Measurements from ENCODE around the gene FAM89B. TPM values are rescaled to one million over a fixed set of nuclear protein-coding genes. Genes with fewer than 3 reads are reported as not detected.

FAM89B gene
- total RNA-seq, 2 donors from 2014 or later: 38.0 to 71.5 TPM

DNA sequence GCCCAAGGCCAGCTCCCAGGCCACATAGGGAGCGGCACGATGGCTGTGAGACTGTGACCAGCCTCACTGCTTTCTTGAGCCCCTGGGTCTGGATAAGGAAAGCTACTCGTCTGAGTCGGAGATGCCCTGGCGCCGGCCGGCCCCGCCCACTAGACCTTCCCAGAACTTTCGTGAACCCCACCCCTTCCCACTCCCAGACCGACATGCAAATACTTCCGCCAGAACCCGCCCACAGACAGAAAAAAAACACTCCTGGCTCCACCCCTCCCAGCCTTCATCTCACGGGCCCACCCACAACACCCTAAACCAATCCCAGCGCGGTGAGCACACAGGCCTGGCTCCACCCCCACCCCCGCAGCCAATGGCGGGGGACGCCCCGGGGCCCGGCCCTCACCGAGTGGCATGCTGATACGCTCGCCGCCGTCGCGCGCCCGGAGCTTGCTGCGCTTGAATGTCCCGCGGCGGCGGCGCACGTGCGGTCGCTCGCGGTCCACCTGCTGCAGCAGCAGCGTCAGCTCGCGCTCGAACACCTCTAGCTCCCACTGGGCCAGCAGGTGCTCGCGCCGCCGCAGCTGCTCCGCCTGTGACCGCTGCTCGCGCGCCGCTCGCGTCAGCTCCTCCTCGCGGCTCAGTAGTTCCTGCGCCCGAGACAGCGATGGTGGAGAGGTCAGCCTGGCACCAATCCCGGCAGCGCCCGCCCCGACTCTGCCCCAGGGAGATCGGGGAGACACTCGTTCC lies 34.7 kb downstream of the FAM89B start:
- DNase-seq (ENCODE audit: low spot score) (no peak), ATAC-seq (peak in 1 of 2 donors; percentile 46)
- Mint-ChIP-seq H3K27ac (no peak overlapping the region), H3K36me3 (no peaks in the 10 kb centered on the region), H3K4me1 (ENCODE audit: low read depth in 2 of 2) (peaks cover 20% of the 10 kb centered on the region in 2 donors), H3K4me3 (no peak overlapping the region), H3K27me3 (no peaks in the 10 kb centered on the region), H3K9me3 (no peaks in the 10 kb centered on the region)

GRCh38 chr11:65607614-65608426 lies 35.5 kb downstream of the FAM89B start:
- peaks cover 4% of the 10 kb centered on the region for H3K36me3 Mint-ChIP-seq
- ATAC-seq: no peak
- H3K4me1 Mint-ChIP-seq (ENCODE audit: low read depth in 2 of 2): peaks cover 25 to 26% of the 10 kb centered on the region in 2 donors
- no peak overlapping the region for H3K4me3 Mint-ChIP-seq
- DNase-seq (ENCODE audit: low spot score): no peak
- H3K27ac Mint-ChIP-seq: no peak overlapping the region
- no peaks in the 10 kb centered on the region for H3K9me3 Mint-ChIP-seq
- no peaks in the 10 kb centered on the region for H3K27me3 Mint-ChIP-seq

- Mint-ChIP-seq H3K27me3 (no peaks in the 10 kb centered on the region), H3K9me3 (no peaks in the 10 kb centered on the region), H3K27ac (peak overlapping the region; percentile 57 to 89), H3K4me1 (ENCODE audit: low read depth in 2 of 2) (peaks cover 26 to 33% of the 10 kb centered on the region in 2 donors), H3K36me3 (peaks cover 4% of the 10 kb centered on the region), H3K4me3 (peak overlapping the region; percentile 1)
- ATAC-seq (no peak), DNase-seq (ENCODE audit: low spot score) (no peak)
Measured at GRCh38 chr11:65609229-65609628, 36.9 kb downstream of the FAM89B start.

- DNase-seq (ENCODE audit: low spot score) (no peak), ATAC-seq (no peak)
- no peaks in the 10 kb centered on the region for H3K9me3 Mint-ChIP-seq
- peak overlapping the region; percentile 87 to 89 for H3K27ac Mint-ChIP-seq
- no peaks in the 10 kb centered on the region for H3K27me3 Mint-ChIP-seq
- peaks cover 26 to 35% of the 10 kb centered on the region in 2 donors for H3K4me1 Mint-ChIP-seq (ENCODE audit: low read depth in 2 of 2)
- peaks cover 4% of the 10 kb centered on the region for H3K36me3 Mint-ChIP-seq
- no peak overlapping the region for H3K4me3 Mint-ChIP-seq
Measured at GRCh38 chr11:65609665-65610064, 37.3 kb downstream of the FAM89B start.

GRCh38 chr11:65610404-65610803 lies 38.1 kb downstream of the FAM89B start:
- Mint-ChIP-seq H3K4me1 (ENCODE audit: low read depth in 2 of 2) (peaks cover 26 to 35% of the 10 kb centered on the region in 2 donors), H3K36me3 (peaks cover 4% of the 10 kb centered on the region), H3K4me3 (peak overlapping the region; percentile 22), H3K27me3 (no peaks in the 10 kb centered on the region), H3K27ac (peak overlapping the region; percentile 87 to 89), H3K9me3 (no peaks in the 10 kb centered on the region)
- DNase-seq (ENCODE audit: low spot score) (no peak), ATAC-seq (no peak)

GRCh38 chr11:65611028-65611757 lies 38.9 kb downstream of the FAM89B start:
- Mint-ChIP-seq H3K27ac (peak overlapping the region; percentile 87 to 89), H3K36me3 (peaks cover 4% of the 10 kb centered on the region), H3K4me3 (peak overlapping the region; percentile 27), H3K4me1 (ENCODE audit: low read depth in 2 of 2) (peaks cover 27 to 35% of the 10 kb centered on the region in 2 donors), H3K9me3 (no peaks in the 10 kb centered on the region), H3K27me3 (no peaks in the 10 kb centered on the region)
- ATAC-seq (no peak), DNase-seq (ENCODE audit: low spot score) (no peak)

GRCh38 chr11:65611758-65612603 lies 39.6 kb downstream of the FAM89B start:
- Mint-ChIP-seq H3K4me3 (peak overlapping the region; percentile 91), H3K36me3 (peaks cover 10% of the 10 kb centered on the region), H3K9me3 (no peaks in the 10 kb centered on the region), H3K27ac (peak overlapping the region; percentile 87 to 93), H3K4me1 (ENCODE audit: low read depth in 2 of 2) (peaks cover 35 to 43% of the 10 kb centered on the region in 2 donors), H3K27me3 (no peaks in the 10 kb centered on the region)
- ATAC-seq: no peak
- DNase-seq (ENCODE audit: low spot score): no peak

DNA sequence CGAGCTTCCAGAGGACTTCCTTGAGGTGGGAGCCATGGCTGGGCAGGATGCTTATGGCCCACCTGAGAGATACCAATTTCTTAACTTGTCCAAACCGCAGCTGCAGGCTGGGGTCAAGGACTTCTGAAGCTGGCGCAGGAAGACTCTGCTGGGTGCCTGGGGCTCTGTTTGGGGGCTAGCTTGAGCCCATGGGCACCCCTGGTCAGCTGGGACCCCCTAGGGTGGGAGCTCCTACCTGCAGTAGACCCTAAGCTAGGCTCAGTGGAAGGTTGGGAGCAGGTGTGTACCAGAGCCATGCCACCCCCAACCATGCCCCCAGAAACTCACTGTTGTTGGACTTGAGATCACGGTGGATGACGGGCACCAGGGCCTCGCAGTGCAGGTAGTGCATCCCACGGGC lies 40.4 kb downstream of the FAM89B start:
- H3K27me3 Mint-ChIP-seq: no peaks in the 10 kb centered on the region
- peaks cover 39 to 44% of the 10 kb centered on the region in 2 donors for H3K4me1 Mint-ChIP-seq (ENCODE audit: low read depth in 2 of 2)
- H3K36me3 Mint-ChIP-seq: peaks cover 10% of the 10 kb centered on the region
- no peak for DNase-seq (ENCODE audit: low spot score)
- H3K9me3 Mint-ChIP-seq: no peaks in the 10 kb centered on the region
- ATAC-seq: no peak
- H3K4me3 Mint-ChIP-seq: peak overlapping the region; percentile 91
- H3K27ac Mint-ChIP-seq: peak overlapping the region; percentile 87 to 93

GRCh38 chr11:65613091-65613928 lies 41.0 kb downstream of the FAM89B start:
- H3K4me1 Mint-ChIP-seq (ENCODE audit: low read depth in 2 of 2): peaks cover 39 to 44% of the 10 kb centered on the region in 2 donors
- H3K27ac Mint-ChIP-seq: peak overlapping the region; percentile 75 to 92
- H3K4me3 Mint-ChIP-seq: peak overlapping the region; percentile 91
- no peaks in the 10 kb centered on the region for H3K27me3 Mint-ChIP-seq
- no peaks in the 10 kb centered on the region for H3K9me3 Mint-ChIP-seq
- peaks cover 10% of the 10 kb centered on the region for H3K36me3 Mint-ChIP-seq
- no peak for DNase-seq (ENCODE audit: low spot score)
- ATAC-seq: no peak

GRCh38 chr11:65615229-65615949 lies 43.1 kb downstream of the FAM89B start, which contains the start of gene PCNX3:
Gene PCNX3 (plus strand): TSS chr11:65615776. CDS start chr11:65616312, 536 bp downstream.
- H3K4me3 Mint-ChIP-seq: peak within 1 kb of the TSS; percentile 98
- ATAC-seq: peak; percentile 92 to 94
- no peaks in the 10 kb centered on the region for H3K9me3 Mint-ChIP-seq
- H3K27ac Mint-ChIP-seq: peak within 1 kb of the TSS; percentile 75 to 92
- H3K27me3 Mint-ChIP-seq: no peaks in the 10 kb centered on the region
- H3K4me1 Mint-ChIP-seq (ENCODE audit: low read depth in 2 of 2): peaks cover 27 to 35% of the 10 kb centered on the region in 2 donors
- DNase-seq (ENCODE audit: low spot score): peak; percentile 100
- peaks cover 10% of the 10 kb centered on the region for H3K36me3 Mint-ChIP-seq

- ATAC-seq (peak; percentile 15 to 17), DNase-seq (ENCODE audit: low spot score) (peak; percentile 81)
- peak overlapping the region; percentile 75 to 92 for H3K27ac Mint-ChIP-seq
- no peaks in the 10 kb centered on the region for H3K9me3 Mint-ChIP-seq
- H3K4me3 Mint-ChIP-seq: peak overlapping the region; percentile 98
- peaks cover 10% of the 10 kb centered on the region for H3K36me3 Mint-ChIP-seq
- H3K27me3 Mint-ChIP-seq: no peaks in the 10 kb centered on the region
- peaks cover 22 to 31% of the 10 kb centered on the region in 2 donors for H3K4me1 Mint-ChIP-seq (ENCODE audit: low read depth in 2 of 2)
Measured at GRCh38 chr11:65615950-65616574, 43.7 kb downstream of the FAM89B start.

Measured in natural killer cell treated with Interleukin-12 subunit alpha and Interleukin-12 subunit beta and Interleukin-15 and Interleukin-18, amount 100 ng/mL, for 72 hours (primary cell).